HepG2 (cell line): ENCODE measurements around the gene CAPN10. TPM values are rescaled to one million over a fixed set of nuclear protein-coding genes. Genes with fewer than 3 reads are reported as not detected.

ENCODE experiments used
- ATF1 ChIP-seq: IDR thresholded peaks from 2 replicates; pipeline ENCODE4 v1.6.1; 2016; ENCODE audit warnings: mild to moderate bottlenecking, control low read depth
- FOSL1 ChIP-seq: sonication (generic); formaldehyde crosslinking; IDR thresholded peaks from 2 replicates; pipeline ENCODE4 v1.9.0; 2021; ENCODE audit warnings: missing genetic modification reagents, borderline replicate concordance
- FOXM1 ChIP-seq: sonication (generic); formaldehyde crosslinking; IDR thresholded peaks from 2 replicates; pipeline ENCODE4 v1.5.0; 2020; ENCODE audit warnings: missing genetic modification reagents
- HNF4A ChIP-seq: sonication (generic); formaldehyde crosslinking; IDR thresholded peaks from 2 replicates; pipeline ENCODE4 v1.4.0; 2020; ENCODE audit warnings: missing genetic modification reagents
- KDM3A ChIP-seq: IDR thresholded peaks from 2 replicates; pipeline ENCODE4 v1.6.1; 2018; ENCODE audit warnings: low read depth, missing compliant biosample characterization
- MED13 ChIP-seq: sonication (generic); formaldehyde crosslinking; IDR thresholded peaks from 2 replicates; pipeline ENCODE4 v1.5.0; 2020; ENCODE audit warnings: missing genetic modification reagents
- MED8 ChIP-seq: sonication (generic); formaldehyde crosslinking; IDR thresholded peaks from 2 replicates; pipeline ENCODE4 v1.8.1; 2023; ENCODE audit warnings: mild to moderate bottlenecking, missing genetic modification reagents; ENCODE audit not compliant: insufficient replicate concordance
- NR2F2 ChIP-seq: IDR thresholded peaks from 2 replicates; pipeline ENCODE4 v1.6.1; 2012; ENCODE audit warnings: low read depth, inconsistent platforms, borderline replicate concordance
- RXRB ChIP-seq: IDR thresholded peaks from 2 replicates; pipeline ENCODE4 v1.6.1; 2016; ENCODE audit warnings: borderline replicate concordance, missing genetic modification reagents, missing compliant biosample characterization
- SKIL ChIP-seq: sonication (generic); formaldehyde crosslinking; IDR thresholded peaks from 2 replicates; pipeline ENCODE4 v1.8.0; 2022; ENCODE audit warnings: missing genetic modification reagents, mild to moderate bottlenecking, moderate library complexity, borderline replicate concordance
- SP1 ChIP-seq, 2 experiments: fragments of 450-650 bp in 1 of 2; sonication (generic) in 1 of 2; formaldehyde crosslinking in 1 of 2; IDR thresholded peaks; 2 replicates each; pipeline versions ENCODE4 v1.4.0 to v1.6.1; 2016 to 2020; ENCODE audit warnings: missing genetic modification reagents in 1 of 2
- SSRP1 ChIP-seq: IDR thresholded peaks from 2 replicates; pipeline ENCODE4 v1.6.1; 2016; ENCODE audit warnings: control low read depth
- TP53 ChIP-seq: sonication (generic); formaldehyde crosslinking; conservative IDR thresholded peaks from 2 replicates; pipeline ENCODE4 v1.4.0; 2020; ENCODE audit warnings: missing genetic modification reagents
- ZBTB7A ChIP-seq: sonication (generic); formaldehyde crosslinking; IDR thresholded peaks from 2 replicates; pipeline ENCODE4 v1.8.0; 2022; ENCODE audit warnings: mild to moderate bottlenecking, missing genetic modification reagents
- ZNF136 ChIP-seq: sonication (generic); formaldehyde crosslinking; IDR thresholded peaks from 2 replicates; pipeline ENCODE4 v1.8.1; 2022; ENCODE audit warnings: low read depth, mild to moderate bottlenecking, moderate library complexity, missing genetic modification reagents
- ZNF33B ChIP-seq: sonication (generic); formaldehyde crosslinking; IDR thresholded peaks from 2 replicates; pipeline ENCODE4 v1.5.1; 2020; ENCODE audit warnings: mild to moderate bottlenecking, missing genetic modification reagents
- ZNF530 ChIP-seq: sonication (generic); formaldehyde crosslinking; IDR thresholded peaks from 2 replicates; pipeline ENCODE4 v1.5.0; 2020; ENCODE audit warnings: low read depth, mild to moderate bottlenecking, missing genetic modification reagents
- ZNF563 ChIP-seq: sonication (generic); formaldehyde crosslinking; IDR thresholded peaks from 2 replicates; pipeline ENCODE4 v1.8.0; 2022; ENCODE audit warnings: mild to moderate bottlenecking, moderate library complexity, missing genetic modification reagents
- ZNF614 ChIP-seq: IDR thresholded peaks from 2 replicates; pipeline ENCODE4 v1.6.1; 2018; ENCODE audit warnings: missing biosample characterization, missing genetic modification reagents, inconsistent platforms, borderline replicate concordance
- ZNF691 ChIP-seq: sonication (generic); formaldehyde crosslinking; IDR thresholded peaks from 2 replicates; pipeline ENCODE4 v1.4.0; 2020; ENCODE audit warnings: missing genetic modification reagents, low read depth, mild to moderate bottlenecking, borderline replicate concordance
- polyA plus RNA-seq, 8 experiments: library from polyadenylated mRNA; depleted of rRNA in 3 of 8; stranded (reverse) in 7 of 8; unstranded in 1 of 8; fragments of >200 nt; fragmentation: Illumina TruSeq in 4 of 8; extraction: Trizol in 4 of 8; gene quantifications; 2 replicates each; pipeline versions ENCODE4 v1.2.1 to v1.2.3, GENCODE V29; 2011 to 2016; ENCODE audit warnings: low read depth in 4 of 8, missing spikeins in 1 of 8, mixed read lengths in 1 of 8; ENCODE audit not compliant: insufficient read depth in 1 of 8
- total RNA-seq, 5 experiments: library from RNA; depleted of rRNA; stranded (reverse); fragments of >200 nt; fragmentation: Illumina TruSeq; extraction: Trizol; gene quantifications; 2 replicates each; pipeline ENCODE4 v1.2.3, GENCODE V29; 2016; ENCODE audit warnings: low read depth in 1 of 5
- TF ChIP-seq, protein P1 (sequence below), 2 experiments: sonication (generic) in 1 of 2; formaldehyde crosslinking in 1 of 2; IDR thresholded peaks; 2 replicates each; pipeline versions ENCODE4 v1.5.1 to v1.6.1; 2011 to 2020; ENCODE audit warnings: borderline replicate concordance in 1 of 2, low read depth in 1 of 2, low read length in 1 of 2, mild to moderate bottlenecking in 1 of 2, missing genetic modification reagents in 1 of 2, moderate library complexity in 1 of 2
- TF ChIP-seq, protein P2 (sequence below): sonication (generic); formaldehyde crosslinking; conservative IDR thresholded peaks from 2 replicates; pipeline ENCODE4 v1.8.1; 2023; ENCODE audit warnings: missing genetic modification reagents

The CAPN10 gene
- total and polyA plus RNA-seq, 2 of the 13 experiments (the other 11 are each of a cell fraction or from before 2014, with no cell fraction given), result 27.6 to 32.4 TPM

GRCh38 chr2:240604291-240604938 lies 17.9 kb downstream of the CAPN10 start (continued):
- TF ChIP-seq, protein P1, sequence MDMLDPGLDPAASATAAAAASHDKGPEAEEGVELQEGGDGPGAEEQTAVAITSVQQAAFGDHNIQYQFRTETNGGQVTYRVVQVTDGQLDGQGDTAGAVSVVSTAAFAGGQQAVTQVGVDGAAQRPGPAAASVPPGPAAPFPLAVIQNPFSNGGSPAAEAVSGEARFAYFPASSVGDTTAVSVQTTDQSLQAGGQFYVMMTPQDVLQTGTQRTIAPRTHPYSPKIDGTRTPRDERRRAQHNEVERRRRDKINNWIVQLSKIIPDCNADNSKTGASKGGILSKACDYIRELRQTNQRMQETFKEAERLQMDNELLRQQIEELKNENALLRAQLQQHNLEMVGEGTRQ (IDR thresholded peaks at IDR 0.05; ENCODE audit: low read depth, low read length), result no peak
- TF ChIP-seq, protein P1 (CRISPR knock-in tag; IDR thresholded peaks at IDR 0.05; ENCODE audit: borderline replicate concordance), result no peak; the same call in 1 of the 2 replicates
- TF ChIP-seq, protein P2, sequence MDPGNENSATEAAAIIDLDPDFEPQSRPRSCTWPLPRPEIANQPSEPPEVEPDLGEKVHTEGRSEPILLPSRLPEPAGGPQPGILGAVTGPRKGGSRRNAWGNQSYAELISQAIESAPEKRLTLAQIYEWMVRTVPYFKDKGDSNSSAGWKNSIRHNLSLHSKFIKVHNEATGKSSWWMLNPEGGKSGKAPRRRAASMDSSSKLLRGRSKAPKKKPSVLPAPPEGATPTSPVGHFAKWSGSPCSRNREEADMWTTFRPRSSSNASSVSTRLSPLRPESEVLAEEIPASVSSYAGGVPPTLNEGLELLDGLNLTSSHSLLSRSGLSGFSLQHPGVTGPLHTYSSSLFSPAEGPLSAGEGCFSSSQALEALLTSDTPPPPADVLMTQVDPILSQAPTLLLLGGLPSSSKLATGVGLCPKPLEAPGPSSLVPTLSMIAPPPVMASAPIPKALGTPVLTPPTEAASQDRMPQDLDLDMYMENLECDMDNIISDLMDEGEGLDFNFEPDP (CRISPR knock-in tag), result no peak
- no peak for TF ChIP-seq MED13 (CRISPR knock-in tag)
- no peak for TF ChIP-seq ZBTB7A (CRISPR knock-in tag)
- no peak; the same call in 1 of the 2 replicates for TF ChIP-seq SSRP1 (CRISPR knock-in tag)
- TF ChIP-seq ZNF33B (CRISPR knock-in tag), result no peak
- no peak for TF ChIP-seq SKIL (CRISPR knock-in tag)
- TF ChIP-seq ATF1 (CRISPR knock-in tag), result no peak; the same call in 1 of the 2 replicates
- TF ChIP-seq ZNF691 (CRISPR knock-in tag), result no peak; the same call in 1 of the 2 replicates
- no peak for TF ChIP-seq SP1 (IDR thresholded peaks at IDR 0.05)
- TF ChIP-seq SP1 (CRISPR knock-in tag; IDR thresholded peaks at IDR 0.05), result peak; percentile 59; the same call in 1 of the 2 replicates
- TF ChIP-seq ZNF530 (CRISPR knock-in tag), result no peak
- TF ChIP-seq ZNF614 (CRISPR knock-in tag), result 0 out of 2 replicates have a peak, but pooled peaks have one; percentile 47
- peak; percentile 62; the same call in 1 of the 2 replicates for TF ChIP-seq KDM3A (CRISPR knock-in tag)
- TF ChIP-seq ZNF563, result no peak
- peak; percentile 86 for TF ChIP-seq ZNF136 (CRISPR knock-in tag)
- no peak for TF ChIP-seq FOSL1 (CRISPR knock-in tag)
- TF ChIP-seq TP53 (CRISPR knock-in tag), result no peak
- peak; percentile 75; the same call in 1 of the 2 replicates for TF ChIP-seq RXRB (CRISPR knock-in tag)
- TF ChIP-seq HNF4A, result peak; percentile 66
- TF ChIP-seq MED8, result peak; percentile 36
- TF ChIP-seq NR2F2, result no peak
- TF ChIP-seq FOXM1 (CRISPR knock-in tag), result no peak
